GM23248 (cell line): ENCODE measurements around the gene H6PD. TPM values are rescaled to one million over a fixed set of nuclear protein-coding genes. Genes with fewer than 3 reads are reported as not detected.
A peak's percentile ranks its signal among the peaks of the same experiment; 100 is the strongest.

Source experiments
- DNase-seq: peaks from one replicate; pipeline ENCODE4 v3.0.0-alpha.2; 2015
- H2AFZ ChIP-seq: fragments of 200-600 bp; sonication (generic); 2 replicates; pipeline ENCODE4 v1.6.1; 2016; ENCODE audit warnings: antibody characterized with exemption
- H3F3A ChIP-seq: fragments of 200-600 bp; sonication (generic); 2 replicates; pipeline ENCODE4 v1.6.1; 2016; ENCODE audit warnings: mild to moderate bottlenecking, antibody characterized with exemption, mixed run types; ENCODE audit not compliant: insufficient read depth
- H3K27ac ChIP-seq: fragments of 200-600 bp; sonication (generic); 2 replicates; pipeline ENCODE4 v1.5.1; 2016; ENCODE audit warnings: mild to moderate bottlenecking
- H3K27me3 ChIP-seq: fragments of 200-600 bp; sonication (generic); replicated peaks from 2 replicates; pipeline ENCODE4 v1.6.1; 2016; ENCODE audit warnings: mild to moderate bottlenecking; ENCODE audit not compliant: insufficient read depth
- H3K36me3 ChIP-seq: fragments of 200-600 bp; sonication (generic); 2 replicates; pipeline ENCODE4 v1.6.1; 2016; ENCODE audit warnings: low read depth, mild to moderate bottlenecking
- H3K4me1 ChIP-seq: fragments of 200-600 bp; sonication (generic); 2 replicates; pipeline ENCODE4 v1.6.1; 2016; ENCODE audit warnings: mild to moderate bottlenecking; ENCODE audit not compliant: insufficient read depth
- H3K4me2 ChIP-seq: fragments of 200-600 bp; sonication (generic); one replicate; pipeline ENCODE4 v1.6.1; 2016; ENCODE audit warnings: mild to moderate bottlenecking; ENCODE audit not compliant: unreplicated experiment
- H3K4me3 ChIP-seq: fragments of 200-600 bp; sonication (generic); 2 replicates; pipeline ENCODE4 v1.5.1; 2016; ENCODE audit warnings: mild to moderate bottlenecking
- H3K79me2 ChIP-seq: fragments of 200-600 bp; sonication (generic); 2 replicates; pipeline ENCODE4 v1.6.1; 2016; ENCODE audit warnings: mild to moderate bottlenecking; ENCODE audit not compliant: insufficient read depth
- H3K9ac ChIP-seq: fragments of 200-600 bp; sonication (generic); 2 replicates; pipeline ENCODE4 v1.6.1; 2016; ENCODE audit warnings: mild to moderate bottlenecking
- H3K9me2 ChIP-seq: fragments of 200-600 bp; sonication (generic); 2 replicates; pipeline ENCODE4 v1.6.1; 2016; ENCODE audit warnings: mixed run types, mild to moderate bottlenecking, moderate library complexity; ENCODE audit not compliant: insufficient read depth
- H3K9me3 ChIP-seq: fragments of 200-600 bp; sonication (generic); one replicate; pipeline ENCODE4 v1.6.1; 2017; ENCODE audit warnings: low read depth
- H4K20me1 ChIP-seq: fragments of 200-600 bp; sonication (generic); 2 replicates; pipeline ENCODE4 v1.6.0; 2016; ENCODE audit not compliant: insufficient read depth
- EZH2 ChIP-seq: fragments of 200-600 bp; sonication (generic); IDR thresholded peaks from 2 replicates; pipeline ENCODE4 v1.6.1; 2018; ENCODE audit warnings: antibody characterized with exemption, mild to moderate bottlenecking; ENCODE audit not compliant: insufficient read depth, poor library complexity, severe bottlenecking
- EZH2phosphoT487 ChIP-seq: fragments of 200-600 bp; sonication (generic); IDR thresholded peaks from 2 replicates; pipeline ENCODE4 v1.6.1; 2018; ENCODE audit warnings: antibody characterized with exemption, moderate library complexity, mild to moderate bottlenecking, low read depth; ENCODE audit not compliant: insufficient read depth
- WGBS, 2 experiments: methylation state at CpG; one replicate each; pipeline ENCODE4 v1.1.6; 2015 to 2017; ENCODE audit warnings: low lambda C conversion rate in 2 of 2, low coverage in 1 of 2; ENCODE audit errors: missing lambda C conversion rate in 2 of 2; 5-methylcytosine and 5-hydroxymethylcytosine counted together
- in situ Hi-C: fragments of 300-500 bp; cut with MboI; formaldehyde crosslinking; loops from 2 replicates; pipeline ENCODE4 v1.15.0; 2020
- polyA plus RNA-seq: library from polyadenylated mRNA; unstranded; fragments of >200 nt; fragmentation: Nextera tagmentation; extraction: Ambion mirVana; gene quantifications from 2 replicates; pipeline ENCODE4 v1.2.1, GENCODE V29; 2016
- total RNA-seq: library from RNA; depleted of rRNA; stranded (reverse); fragments of >200 nt; shearing (Covaris generic); gene quantifications from 2 replicates; pipeline ENCODE4 v1.2.3, GENCODE V29; 2014

H6PD gene
- total and polyA plus RNA-seq, 2 experiments from 2014 or later, result 16.1 to 29.6 TPM

DNA sequence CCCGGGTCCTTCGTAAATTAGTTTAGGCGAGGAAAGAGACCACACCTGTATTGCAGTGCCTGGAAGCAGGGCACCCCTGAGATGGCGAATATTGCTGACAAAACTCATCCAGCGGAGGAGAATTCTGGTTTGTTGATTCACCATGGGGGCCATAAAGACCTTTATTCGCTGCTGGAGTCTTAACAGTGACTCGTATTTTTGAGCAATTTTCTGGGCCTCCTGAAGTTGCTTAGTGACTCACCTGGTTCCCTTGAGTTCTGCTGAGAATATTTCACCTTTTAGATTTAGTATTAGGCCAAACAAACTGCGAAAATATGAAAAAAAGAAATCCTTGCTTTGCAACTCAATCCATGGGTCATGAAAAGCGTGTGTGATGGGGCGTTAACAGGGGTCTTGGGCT is 20.6 kb upstream of the H6PD start:
- no peak overlapping the region for H2AFZ ChIP-seq
- no peaks in the 10 kb centered on the region for H3F3A ChIP-seq
- DNase-seq, result no peak
- TF ChIP-seq EZH2phosphoT487 (no peak), EZH2 (no peak)
- no peaks in the 10 kb centered on the region for H3K4me1 ChIP-seq
- no peaks in the 10 kb centered on the region for H3K79me2 ChIP-seq
- no peaks in the 10 kb centered on the region for H3K9me2 ChIP-seq
- in situ Hi-C loops, result no loop called here
- no peaks in the 10 kb centered on the region for H3K9me3 ChIP-seq
- H3K4me2 ChIP-seq, result no peak overlapping the region
- no peaks in the 10 kb centered on the region for H3K27me3 ChIP-seq
- no peak overlapping the region for H3K27ac ChIP-seq
- no peaks in the 10 kb centered on the region for H3K36me3 ChIP-seq
- H4K20me1 ChIP-seq, result no peaks in the 10 kb centered on the region
- no peak overlapping the region for H3K4me3 ChIP-seq
- 77% methylated on average over 10 of the region's 10 CpGs for WGBS, 2 experiments
- H3K9ac ChIP-seq, result no peak overlapping the region

DNA sequence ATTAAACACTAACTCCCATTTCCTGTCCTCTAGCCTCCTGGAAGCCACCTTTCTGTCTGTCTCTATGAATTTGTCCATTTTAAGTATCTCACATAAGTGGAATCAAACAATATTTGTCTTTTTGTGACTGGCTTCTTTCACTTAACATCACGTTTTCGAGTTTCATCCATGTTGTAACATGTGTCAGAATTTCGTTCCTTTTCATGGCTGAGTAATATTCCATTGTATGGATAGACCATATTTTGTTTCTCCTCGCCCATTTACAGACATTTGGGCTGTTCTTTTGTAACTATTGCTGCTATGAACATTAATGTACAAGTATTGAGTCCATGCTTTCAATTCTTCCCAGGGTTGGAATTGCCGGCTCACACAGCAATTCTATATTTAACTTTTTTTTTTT is 15.7 kb upstream of the H6PD start:
- no peaks in the 10 kb centered on the region for H3K36me3 ChIP-seq
- no peak overlapping the region for H2AFZ ChIP-seq
- H3K4me2 ChIP-seq, result no peak overlapping the region
- 49 to 60% methylated on average over 5 of the region's 5 CpGs for WGBS, 2 experiments
- H3F3A ChIP-seq, result no peaks in the 10 kb centered on the region
- in situ Hi-C loops, result no loop called here
- TF ChIP-seq EZH2phosphoT487 (no peak), EZH2 (no peak)
- H3K79me2 ChIP-seq, result no peaks in the 10 kb centered on the region
- no peak overlapping the region for H3K27ac ChIP-seq
- DNase-seq, result no peak
- H3K4me3 ChIP-seq, result no peak overlapping the region
- H3K27me3 ChIP-seq, result no peaks in the 10 kb centered on the region
- no peaks in the 10 kb centered on the region for H4K20me1 ChIP-seq
- H3K4me1 ChIP-seq, result no peaks in the 10 kb centered on the region
- H3K9me2 ChIP-seq, result no peaks in the 10 kb centered on the region
- H3K9me3 ChIP-seq, result no peaks in the 10 kb centered on the region
- H3K9ac ChIP-seq, result no peak overlapping the region

DNA sequence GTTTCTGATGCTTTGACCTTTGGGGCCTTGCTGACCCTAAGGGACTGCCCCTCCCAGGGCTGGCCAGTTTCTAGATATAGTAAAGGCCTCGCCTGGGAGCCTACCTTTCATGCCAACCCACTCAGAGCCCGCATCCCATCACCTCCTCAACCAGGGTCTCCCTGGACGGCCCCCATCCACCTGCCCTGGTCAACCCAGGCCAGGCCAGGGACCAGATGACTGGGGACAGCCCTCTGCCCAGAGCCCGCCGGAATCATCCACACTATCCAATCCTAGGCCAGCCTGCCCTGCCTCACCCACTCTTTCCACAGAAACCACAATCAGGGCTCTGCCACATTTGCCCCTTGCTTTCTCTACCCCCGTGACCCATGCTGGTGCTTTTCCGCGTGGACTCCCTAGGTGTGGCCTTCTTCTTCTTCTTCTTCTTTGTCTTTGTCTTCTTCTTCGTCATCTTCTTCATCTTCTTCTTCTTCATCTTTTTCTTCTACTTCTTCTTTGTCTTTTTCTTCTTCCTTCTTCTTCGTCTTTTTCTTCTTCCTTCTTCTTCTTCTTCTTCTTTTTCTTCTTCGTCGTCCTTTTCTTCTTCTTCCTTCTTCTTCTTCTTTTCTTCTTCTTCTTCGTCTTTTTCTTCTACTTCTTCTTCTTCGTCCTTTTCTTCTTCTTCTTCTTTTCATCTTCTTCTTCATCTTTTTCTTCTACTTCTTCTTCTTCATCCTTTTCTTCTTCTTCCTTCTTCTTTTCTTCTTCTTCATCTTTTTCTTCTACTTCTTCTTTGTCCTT is 11.5 kb upstream of the H6PD start:
- in situ Hi-C loops, result no loop called here
- no peaks in the 10 kb centered on the region for H3F3A ChIP-seq
- no peaks in the 10 kb centered on the region for H4K20me1 ChIP-seq
- DNase-seq, result no peak
- H3K4me1 ChIP-seq, result no peaks in the 10 kb centered on the region
- no peak overlapping the region for H3K9ac ChIP-seq
- H3K36me3 ChIP-seq, result no peaks in the 10 kb centered on the region
- no peak overlapping the region for H3K4me3 ChIP-seq
- no peak for TF ChIP-seq EZH2
- no peak for TF ChIP-seq EZH2phosphoT487
- H3K27me3 ChIP-seq, result no peaks in the 10 kb centered on the region
- no peaks in the 10 kb centered on the region for H3K9me3 ChIP-seq
- H3K4me2 ChIP-seq, result no peak overlapping the region
- no peaks in the 10 kb centered on the region for H3K9me2 ChIP-seq
- no peaks in the 10 kb centered on the region for H3K79me2 ChIP-seq
- 84 to 89% methylated on average over 14 of the region's 14 CpGs for WGBS, 2 experiments
- no peak overlapping the region for H3K27ac ChIP-seq
- H2AFZ ChIP-seq, result no peak overlapping the region

DNA sequence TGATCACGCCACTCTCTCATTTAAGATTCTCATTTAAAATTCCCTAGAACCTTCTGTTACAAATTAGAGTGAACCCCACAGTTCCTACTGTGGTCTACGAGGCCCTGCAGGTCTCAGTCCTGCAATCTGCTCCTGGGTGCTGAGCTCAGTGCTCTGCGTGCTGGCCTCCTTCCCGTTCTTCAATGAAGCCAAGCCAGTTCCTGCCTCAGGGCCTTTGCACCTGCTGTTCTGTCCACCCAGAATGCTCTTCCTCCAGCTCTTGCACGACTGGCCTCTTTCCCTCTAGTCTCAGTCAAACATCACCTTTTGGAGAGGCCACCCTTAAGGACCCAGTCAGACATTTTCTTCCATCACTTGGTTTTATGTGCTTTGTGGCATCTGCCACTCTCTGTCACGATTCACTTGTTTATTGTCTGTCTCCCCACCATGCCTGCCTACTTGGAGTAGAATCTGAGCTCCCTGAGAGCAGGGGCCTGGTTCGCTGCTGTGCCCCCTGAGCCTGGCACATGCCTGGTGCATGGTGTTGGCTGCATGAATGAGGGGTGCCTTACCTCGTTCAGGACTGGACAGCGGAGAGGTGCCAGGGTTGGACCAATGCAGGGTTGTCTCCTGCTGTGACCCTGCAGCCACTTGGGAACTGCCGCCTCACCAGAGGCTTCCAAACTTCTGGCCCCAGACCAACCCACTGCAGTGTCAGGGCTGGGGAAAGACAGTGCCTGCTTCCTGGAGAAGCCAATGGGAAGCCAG is 9.7 kb upstream of the H6PD start:
- Histone ChIP-seq H3K4me3 (no peak overlapping the region), H3K9ac (no peak overlapping the region), H2AFZ (no peak overlapping the region), H3F3A (no peaks in the 10 kb centered on the region), H3K79me2 (no peaks in the 10 kb centered on the region), H3K9me3 (no peaks in the 10 kb centered on the region), H3K9me2 (no peaks in the 10 kb centered on the region), H3K4me1 (no peaks in the 10 kb centered on the region), H3K36me3 (no peaks in the 10 kb centered on the region), H3K4me2 (no peak overlapping the region), H4K20me1 (no peaks in the 10 kb centered on the region), H3K27ac (no peak overlapping the region), H3K27me3 (no peaks in the 10 kb centered on the region)
- WGBS, 2 experiments, result 68 to 79% methylated on average over 10 of the region's 10 CpGs
- in situ Hi-C loops, result no loop called here
- DNase-seq, result no peak
- TF ChIP-seq EZH2, result no peak

DNA sequence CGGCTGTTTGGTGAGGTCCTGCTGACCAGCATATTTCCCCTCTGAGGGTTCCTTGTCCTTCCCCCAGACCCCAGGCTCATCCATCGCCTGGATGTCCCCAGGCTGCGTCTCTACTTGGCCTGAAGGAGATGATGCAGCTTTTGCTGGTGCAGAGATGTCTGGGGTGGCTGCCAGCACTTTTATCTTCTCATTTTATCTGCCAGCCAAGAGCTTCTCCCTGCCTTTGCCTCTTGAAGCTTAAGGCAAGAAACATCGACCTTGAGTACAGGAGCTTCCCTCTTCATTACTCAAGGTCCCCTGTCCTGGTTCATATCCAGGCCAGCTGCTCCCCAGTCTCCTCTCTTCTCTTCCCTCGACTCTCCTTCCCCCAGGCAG is 9.2 kb upstream of the H6PD start:
- Histone ChIP-seq H3K4me2 (no peak overlapping the region), H3K79me2 (no peaks in the 10 kb centered on the region), H3K4me1 (no peaks in the 10 kb centered on the region), H4K20me1 (no peaks in the 10 kb centered on the region), H3F3A (no peaks in the 10 kb centered on the region), H3K9me3 (no peaks in the 10 kb centered on the region), H3K9me2 (no peaks in the 10 kb centered on the region), H3K27me3 (no peaks in the 10 kb centered on the region), H3K9ac (no peak overlapping the region), H3K27ac (no peak overlapping the region), H3K36me3 (no peaks in the 10 kb centered on the region), H2AFZ (no peak overlapping the region), H3K4me3 (no peak overlapping the region)
- DNase-seq, result peak; percentile 33
- no peak for TF ChIP-seq EZH2
- TF ChIP-seq EZH2phosphoT487, result no peak
- 68 to 83% methylated on average over 5 of the region's 5 CpGs for WGBS, 2 experiments
- in situ Hi-C loops, result no loop called here
